HT-29 (cell line): ENCODE data around the gene PNLIPRP1. TPM values are rescaled to one million over a fixed set of nuclear protein-coding genes. Genes with fewer than 3 reads are reported as not detected.

ENCODE experiments used
- DNase-seq: peaks from one replicate; pipeline ENCODE4 v3.0.0-alpha.2; 2015; ENCODE audit warnings: low spot score
- total RNA-seq: library from RNA; depleted of rRNA; stranded (reverse); fragments of >200 nt; shearing (Covaris generic); gene quantifications from 2 replicates; pipeline ENCODE4 v1.2.3, GENCODE V29; 2014

PNLIPRP1 gene
- total RNA-seq, 1 experiment from 2014 or later, result not detected

DNA sequence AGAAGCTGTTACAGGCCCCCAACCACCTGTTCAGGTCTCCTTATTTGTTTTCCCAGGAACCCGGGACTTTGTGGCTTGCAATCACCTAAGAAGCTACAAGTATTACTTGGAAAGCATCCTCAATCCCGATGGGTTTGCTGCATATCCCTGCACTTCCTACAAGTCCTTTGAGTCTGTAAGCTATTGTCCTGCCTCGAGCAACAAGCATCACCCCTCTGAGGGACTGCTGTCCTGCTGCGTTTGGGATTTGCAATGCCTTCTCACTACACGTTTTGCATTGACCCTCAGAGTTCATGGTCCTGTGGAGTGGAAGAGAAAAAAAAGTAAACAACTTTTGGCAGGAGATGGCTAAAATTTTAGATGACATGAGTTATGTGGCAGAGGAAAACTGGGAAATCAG lies 9.2 kb downstream of the PNLIPRP1 start:
- DNase-seq, result no peak

DNA sequence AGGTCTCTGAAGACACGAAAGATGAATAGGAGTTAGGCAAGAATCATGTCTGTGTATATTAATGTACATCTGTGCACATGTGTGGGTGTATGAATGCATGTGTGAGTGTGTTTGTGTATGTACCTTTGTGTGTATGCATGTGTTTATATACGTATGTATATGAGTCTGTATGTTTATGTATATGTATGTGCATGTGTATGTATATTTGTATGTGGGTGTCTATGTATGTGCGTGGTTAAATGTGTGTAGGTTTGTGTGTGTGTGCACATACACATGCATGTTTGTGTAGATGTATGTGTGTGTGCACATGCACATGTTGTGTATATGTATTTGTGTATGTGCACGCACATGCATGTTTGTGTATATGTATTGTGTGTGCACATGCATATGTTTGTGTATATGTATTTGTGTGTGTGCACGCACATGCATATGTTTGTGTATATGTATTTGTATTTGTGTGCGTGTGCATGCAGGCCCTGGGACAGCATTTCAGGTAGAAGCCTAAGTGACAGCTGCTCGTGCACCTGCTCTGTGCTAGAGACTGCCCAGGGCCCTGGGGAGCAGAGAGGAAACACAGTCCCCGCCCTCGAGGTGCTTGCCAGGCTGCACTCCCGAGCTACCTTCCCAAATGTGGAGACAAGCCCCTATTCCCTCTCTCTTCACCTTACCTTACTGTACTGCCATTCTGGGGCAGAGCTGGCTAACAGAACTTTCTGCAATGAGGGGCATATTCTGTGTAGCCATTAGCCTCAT lies 12.1 kb downstream of the PNLIPRP1 start:
- no peak for DNase-seq

DNA sequence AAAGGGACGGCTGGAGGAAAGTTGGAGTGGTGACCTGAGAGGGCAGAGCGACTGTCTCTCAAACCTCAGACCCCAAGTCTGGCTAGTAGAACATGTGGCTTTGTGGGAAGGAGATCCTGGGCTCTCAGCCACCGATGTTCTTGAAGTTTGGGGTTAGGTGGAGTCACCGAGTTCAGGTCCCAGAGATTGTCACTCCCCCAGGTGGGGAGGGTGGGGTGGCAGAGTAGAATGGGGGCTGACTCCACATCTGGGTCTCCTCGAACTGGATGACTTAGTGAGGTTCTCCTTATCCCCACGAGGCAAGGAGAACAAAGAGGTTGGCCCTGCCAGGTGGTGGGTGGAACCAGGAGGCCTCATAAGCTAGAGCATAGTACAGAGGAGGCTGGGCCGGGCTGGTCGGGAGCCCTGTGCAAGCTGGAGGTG lies 15.3 kb downstream of the PNLIPRP1 start:
- no peak for DNase-seq

DNA sequence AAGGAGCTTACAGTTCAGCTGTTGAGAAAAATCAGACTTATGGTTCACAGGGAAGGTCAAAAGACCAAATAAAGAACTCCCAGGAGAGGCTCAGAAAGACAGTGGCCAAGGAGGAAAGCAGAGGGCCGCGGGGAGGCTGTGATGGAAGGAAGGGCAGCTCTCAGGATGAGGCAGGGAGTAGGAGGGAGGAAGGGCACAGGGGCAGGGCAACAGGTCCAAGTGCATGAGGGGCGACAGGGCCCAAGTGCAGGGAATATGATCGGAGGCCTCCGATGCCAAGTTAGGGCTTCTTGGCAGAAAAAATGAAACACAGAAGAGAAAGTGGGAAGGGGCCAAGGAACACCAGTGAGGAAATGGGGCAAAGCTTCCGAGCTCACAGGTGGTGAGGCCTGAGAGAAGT lies 16.6 kb downstream of the PNLIPRP1 start:
- DNase-seq, result no peak

DNA sequence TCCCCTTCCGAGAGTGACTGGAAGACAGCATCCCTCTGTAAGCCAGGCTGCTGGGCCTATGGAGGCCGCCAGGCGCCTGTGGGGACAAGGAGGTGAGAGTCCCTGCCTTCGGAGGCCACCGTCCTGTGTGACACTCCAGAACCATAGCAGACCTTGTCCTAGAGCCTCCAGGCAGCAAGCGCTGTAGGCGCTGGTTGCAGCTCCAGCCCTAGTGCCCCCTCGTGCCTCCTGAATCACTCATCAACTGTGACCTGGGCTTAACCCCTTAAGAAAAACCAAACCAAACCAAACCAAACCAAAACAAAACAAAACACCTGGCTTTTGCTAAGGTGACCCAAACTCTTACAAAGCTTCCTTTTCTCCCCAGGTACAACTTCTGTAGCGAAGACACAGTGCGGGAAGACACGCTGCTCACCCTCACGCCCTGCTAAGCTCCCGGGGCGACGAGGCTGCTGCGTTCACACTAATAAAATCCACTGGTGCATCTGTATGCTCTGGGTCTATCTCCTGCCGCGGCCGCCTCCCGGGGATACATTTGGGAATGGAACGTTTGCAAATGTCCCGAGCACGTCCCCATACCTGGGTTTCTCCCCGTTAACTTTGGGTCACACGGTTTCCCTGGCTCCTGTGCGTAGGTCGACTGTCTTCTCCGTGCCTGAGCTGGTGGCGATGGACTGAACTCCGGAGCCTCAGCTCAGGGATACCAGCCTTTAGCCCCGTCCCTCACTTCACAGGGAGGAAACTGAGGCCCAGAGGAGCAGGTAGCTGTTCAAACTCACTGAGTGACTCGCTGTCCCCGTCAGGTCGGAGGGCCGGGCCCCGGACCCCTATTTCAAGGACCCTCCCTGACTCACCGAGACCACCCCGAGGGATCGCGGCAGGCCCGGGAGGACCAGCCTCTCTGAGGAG lies 18.2 kb downstream of the PNLIPRP1 start:
- no peak for DNase-seq

DNA sequence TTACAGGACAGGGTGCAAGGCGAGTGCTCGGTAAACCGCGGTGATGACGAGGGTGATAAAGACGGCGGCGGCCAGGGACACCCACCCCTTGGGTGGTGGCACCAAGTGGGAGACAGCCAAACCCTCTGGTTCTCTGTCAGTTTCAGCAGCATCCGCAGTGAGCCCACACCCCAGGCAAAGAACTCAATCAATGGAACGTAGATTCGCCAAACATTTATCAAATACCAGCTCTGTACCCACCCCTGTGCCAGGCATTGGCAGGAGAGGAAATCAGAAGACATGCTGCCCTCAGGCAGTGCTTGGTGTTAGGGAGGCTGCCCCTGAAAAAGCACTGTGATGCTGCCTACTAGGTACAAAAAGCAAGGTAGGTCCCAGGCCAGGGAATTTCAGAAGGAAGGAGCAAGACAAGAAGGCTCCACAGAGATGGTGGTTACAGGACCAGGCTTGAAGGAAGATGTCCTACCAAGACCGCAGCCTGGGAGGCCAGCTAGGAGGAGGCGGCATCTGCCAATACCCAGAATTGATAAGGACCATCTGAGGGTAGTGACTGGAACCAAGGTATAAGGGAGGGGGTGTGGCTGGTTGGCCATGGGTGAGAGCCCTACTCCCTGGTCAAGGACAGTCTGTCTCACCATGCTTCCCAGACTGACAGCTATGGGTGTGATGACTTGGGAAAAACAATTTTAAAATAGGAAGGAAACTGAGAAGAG lies 19.8 kb downstream of the PNLIPRP1 start:
- DNase-seq, result no peak

DNA sequence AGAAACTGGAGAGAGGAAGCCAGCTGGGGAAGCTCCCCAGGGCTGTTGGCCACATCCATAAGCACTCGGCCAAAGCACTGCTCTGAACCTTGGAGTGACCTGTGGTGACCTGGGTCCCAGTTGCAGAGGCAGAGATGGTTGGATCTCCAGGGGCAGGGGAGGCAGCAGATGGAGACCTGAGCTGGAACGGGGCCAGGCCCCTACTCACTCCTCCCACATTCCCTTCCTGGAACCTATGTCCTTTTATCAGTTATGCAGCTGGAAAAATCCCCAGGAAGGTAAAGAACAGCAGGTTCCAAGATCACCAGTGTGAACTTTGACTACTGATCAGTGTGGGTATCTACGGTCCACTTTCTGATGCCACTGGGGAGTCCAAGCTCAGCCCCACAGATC lies 20.4 kb downstream of the PNLIPRP1 start:
- DNase-seq, result no peak

DNA sequence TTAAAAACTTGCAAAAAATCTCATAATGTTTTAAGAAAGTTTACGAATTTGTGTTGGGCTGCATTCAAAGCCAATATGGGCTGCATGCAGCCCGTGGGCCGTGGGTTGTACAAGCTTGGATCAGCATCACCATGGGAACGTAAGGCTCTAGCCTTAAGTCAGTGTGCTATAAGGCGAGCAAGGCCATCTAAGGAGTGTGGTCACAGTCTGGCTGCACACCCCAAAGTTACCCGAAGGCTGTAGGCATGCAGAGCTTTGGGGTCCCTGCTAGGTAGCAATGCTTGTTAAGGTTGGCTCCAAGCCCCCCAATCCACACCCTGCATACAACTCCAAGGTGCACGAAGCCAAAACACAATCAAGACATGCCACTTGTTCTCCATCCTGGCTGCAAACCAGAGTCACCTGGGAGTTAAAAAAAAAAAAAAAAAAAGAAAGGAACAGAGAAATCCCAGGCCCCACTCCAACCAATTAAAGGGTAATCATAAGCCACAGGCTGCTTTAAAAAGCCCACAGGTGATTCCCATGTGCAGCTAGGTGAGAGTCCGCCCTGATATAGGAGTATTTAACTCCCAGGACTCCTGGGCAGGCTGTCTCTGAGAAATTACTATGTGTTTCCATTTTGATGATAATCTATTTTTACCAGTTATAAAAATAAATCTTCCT lies 21.5 kb downstream of the PNLIPRP1 start:
- no peak for DNase-seq

DNA sequence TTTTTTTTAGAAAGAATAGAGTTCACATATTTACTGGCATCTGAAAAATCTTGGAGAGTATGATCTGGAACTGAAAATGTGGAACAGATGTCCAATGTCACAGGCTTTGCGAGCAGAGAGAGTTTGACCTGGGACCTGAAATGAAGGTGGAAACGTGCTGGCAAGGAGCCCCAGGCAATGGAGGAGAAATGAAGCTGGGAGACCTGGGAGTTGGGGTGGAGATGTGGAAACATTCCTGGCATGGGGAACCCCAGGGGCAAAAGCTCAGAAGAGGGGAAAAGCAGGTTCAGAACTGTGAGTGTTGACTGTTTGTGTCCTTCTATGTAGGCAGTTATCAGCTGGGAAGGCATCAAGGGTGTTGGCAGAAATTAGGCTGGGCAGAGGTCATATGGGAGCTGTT lies 22.7 kb downstream of the PNLIPRP1 start:
- no peak for DNase-seq

DNA sequence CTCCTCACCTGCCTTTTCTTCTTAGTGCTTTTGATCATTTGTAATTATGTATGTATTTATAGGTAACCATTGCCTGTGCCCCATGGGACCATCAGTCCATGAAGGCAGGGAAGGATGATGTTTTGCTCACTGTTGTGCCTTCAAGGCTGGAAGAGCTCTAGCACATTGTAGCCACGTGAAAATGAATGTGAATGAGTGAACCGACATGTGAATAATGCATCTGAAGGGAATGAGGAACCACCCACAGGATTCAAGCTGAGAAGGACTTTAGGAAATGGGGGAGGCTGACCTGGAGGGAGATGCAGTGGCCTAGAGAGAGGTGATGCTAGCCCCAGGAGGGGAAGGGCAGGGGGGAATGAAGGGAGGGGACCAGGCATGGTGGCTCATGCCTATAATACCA lies 24.0 kb downstream of the PNLIPRP1 start:
- DNase-seq, result no peak

DNA sequence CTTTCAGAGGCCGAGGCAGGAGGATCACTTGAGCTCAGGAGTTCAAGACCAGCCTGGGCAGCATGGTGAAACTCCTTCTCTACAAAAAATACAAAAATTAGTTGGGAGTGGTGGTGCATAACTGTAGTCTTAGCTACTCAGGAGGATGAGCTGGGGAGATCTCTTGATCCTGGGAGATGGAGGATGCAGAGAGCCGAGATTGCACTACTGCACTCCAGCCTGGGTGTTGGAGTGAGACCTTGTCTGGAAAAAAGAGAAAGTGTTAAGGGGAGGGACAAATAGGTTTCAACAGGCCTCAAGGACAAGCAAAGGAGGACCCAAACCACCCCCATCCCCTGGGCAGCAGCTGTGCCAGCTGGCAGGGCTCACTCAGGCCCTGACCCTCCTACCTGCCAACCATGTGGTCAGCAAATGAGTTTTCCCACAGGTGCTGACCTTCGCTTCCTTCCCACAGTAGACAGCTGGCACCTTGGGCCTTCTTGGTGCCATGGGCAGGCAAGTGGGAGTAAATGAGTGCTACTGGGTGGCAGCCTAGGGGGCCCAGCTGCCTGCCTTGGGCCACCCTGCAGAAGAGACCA lies 24.5 kb downstream of the PNLIPRP1 start:
- no peak for DNase-seq

DNA sequence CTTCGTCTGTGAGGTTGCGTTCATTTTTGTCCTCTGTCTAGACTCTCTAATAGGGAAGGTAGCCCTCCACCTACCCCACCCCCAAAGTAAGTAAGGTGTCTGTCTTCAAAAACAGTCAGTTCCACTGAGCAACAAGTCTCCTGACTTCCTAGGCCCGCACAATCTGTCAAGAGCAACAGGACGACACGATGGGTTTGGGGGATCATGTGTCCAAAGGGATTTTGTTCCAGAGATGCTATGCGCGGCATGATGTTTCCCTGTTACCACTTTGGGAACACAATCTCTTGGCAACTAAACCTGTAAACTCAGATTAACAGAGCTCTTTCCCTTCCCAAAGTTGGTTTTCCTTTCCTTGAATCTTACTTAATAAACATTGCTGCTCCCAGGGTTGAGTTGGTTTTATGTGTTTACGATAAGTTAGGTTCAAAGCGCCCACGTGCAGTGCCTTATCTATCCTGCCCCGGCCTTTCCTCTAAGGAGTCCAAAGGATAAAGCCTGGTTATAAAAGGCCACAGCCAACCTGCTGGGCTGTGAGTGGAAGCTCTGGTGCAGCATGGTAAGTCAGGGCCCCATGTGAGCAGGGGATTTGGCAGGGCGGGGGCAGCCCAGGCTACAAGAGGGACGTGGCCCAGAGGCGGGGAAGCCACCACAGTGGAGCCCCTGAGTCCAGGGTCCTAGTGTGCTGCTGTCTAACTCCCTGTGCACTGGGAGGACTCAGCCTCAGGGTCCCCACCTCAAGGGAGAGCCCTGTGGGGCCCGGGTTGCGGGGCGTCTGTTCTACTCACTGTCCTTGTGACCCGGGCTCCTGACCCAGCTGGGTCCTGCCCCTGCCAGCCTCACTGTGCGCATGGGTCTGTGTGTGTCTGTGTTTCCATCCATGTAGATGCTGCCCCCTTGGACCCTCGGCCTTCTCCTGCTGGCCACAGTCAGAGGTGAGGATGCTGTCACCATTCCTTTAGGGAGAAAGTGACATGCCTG lies 30.0 kb downstream of the PNLIPRP1 start, which contains the start of gene PNLIPRP2:
PNLIPRP2 (plus strand) TSS at position 531 of the 978 bp plus-strand sequence.
- no peak for DNase-seq

DNA sequence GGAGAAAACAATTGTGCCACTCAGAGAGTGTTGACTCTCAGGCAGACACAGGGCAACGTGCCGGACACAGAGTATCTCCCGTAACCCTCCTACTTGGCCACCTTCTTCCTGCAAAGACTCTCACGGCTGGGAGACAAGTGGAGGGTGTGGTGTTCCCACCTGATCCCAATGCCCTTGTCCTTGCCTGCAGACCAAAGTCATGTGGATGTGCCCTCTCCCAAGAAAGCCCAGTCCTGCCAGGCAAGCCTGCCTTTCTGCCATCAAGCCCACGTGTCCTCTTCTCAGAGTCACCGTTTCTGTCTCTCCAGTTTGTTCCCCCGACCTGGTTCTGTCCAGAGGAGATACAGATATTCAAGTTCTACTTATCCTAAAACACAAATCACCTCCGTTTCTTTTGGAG lies 30.7 kb downstream of the PNLIPRP1 start:
- no peak for DNase-seq

DNA sequence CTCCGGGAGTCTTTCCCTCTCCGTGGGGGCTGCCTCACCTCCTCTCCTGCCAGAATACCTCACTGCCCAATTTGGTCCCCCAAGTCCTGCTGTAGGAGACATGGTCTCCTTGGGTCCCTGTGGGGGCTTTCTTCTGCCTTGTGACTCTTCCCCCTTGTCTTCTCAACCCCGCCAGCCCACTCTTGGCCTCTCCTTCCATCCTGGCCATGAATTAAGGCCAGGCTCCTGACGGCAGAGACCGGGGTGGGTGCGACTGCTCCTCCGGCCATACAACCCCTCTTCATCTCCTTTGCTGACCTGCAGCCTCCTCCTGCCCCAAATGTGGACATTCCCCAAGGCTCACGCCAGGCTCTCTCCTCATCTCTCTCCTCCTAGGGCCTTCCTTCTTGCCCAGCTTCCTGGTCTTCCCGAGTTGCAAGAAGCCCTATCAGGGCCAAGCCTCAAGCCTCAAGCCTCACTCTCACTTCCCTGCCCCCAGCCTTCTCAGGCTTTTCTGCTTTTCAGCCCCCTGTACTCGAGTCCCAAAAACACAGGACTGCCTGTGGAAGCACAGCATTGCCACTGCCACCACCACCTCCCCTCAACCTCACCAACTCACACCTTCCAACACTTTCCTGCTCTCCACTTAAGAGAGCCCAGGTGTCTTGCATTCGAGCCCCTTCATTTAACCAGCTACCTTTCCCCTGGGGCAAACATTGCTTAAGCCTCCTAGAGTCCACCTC lies 31.3 kb downstream of the PNLIPRP1 start:
- no peak for DNase-seq

DNA sequence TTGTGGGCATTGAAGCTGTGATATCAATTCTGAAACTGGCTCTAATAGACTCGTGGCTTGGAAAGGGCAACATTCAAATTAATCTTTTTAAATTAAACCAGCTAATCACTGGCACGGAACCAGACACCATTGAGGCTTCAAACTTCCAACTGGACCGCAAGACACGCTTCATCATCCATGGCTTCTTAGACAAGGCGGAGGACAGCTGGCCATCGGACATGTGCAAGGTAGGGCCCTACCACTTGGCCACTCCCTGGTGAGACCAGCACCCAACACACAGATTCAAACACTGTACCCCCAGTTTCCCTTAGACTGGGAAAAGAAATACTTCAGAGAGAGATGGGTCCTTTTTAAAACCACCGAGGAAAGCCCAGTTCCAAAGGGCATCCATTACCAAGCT lies 35.1 kb downstream of the PNLIPRP1 start:
- no peak for DNase-seq

DNA sequence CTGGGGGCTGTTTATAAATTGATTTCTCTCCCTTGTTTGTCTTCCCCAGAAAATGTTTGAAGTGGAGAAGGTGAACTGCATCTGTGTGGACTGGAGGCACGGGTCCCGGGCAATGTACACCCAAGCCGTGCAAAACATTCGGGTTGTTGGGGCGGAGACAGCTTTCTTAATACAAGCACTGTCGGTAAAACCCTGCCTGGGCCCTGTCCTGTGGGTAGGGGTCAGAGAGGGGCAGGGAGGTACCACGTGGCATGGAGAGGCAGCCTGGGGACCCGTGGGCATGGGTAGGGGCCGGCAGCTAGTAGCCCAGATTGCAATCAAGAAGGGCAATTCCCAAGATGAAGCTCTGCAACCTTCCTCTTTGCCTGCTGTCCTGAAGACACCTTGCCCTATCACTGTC lies 36.1 kb downstream of the PNLIPRP1 start:
- no peak for DNase-seq

DNA sequence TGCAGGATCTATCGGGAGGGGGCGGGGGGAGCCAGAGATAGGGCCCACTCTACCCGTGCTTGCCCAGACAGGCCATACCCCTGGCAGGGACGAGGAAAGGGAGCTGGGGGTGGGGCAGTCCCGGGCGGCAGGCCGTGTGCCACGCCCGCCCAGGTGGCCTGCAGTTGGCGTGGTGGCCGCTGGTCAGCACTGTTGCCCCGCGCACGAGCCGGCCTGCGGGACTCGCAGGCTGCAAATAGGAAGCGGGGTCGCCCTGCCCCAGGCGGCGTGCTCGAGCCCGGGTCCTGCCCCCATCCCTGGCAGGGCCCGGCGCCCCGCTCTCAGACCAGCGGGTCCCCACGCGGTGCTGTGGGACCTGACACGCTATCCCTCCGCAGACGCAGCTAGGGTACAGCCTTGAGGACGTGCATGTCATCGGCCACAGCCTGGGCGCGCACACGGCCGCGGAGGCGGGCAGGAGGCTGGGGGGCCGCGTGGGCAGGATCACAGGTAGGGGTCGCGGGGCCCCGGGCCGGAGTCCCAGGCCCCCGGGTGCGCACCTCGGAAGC lies 36.7 kb downstream of the PNLIPRP1 start:
- no peak for DNase-seq

DNA sequence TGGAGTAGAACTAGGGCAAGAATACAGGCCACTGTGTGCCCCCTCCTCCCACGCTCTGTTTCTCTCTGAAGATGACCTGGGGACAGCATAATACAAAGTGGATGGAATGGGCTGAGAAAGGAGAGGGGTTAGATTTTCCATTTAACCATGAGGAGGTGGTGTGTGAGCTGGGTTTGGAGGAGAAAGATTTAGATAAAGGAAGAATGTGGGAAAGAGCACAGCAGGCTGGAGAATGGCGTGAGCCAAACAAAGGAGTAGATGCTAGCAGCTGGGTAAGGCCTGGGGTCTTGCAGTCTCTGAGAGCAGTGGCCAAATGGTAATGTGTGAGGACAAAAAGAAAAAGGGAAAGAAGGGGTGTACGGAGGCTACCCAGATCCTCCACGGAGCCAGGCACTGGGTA lies 38.6 kb downstream of the PNLIPRP1 start:
- no peak for DNase-seq

DNA sequence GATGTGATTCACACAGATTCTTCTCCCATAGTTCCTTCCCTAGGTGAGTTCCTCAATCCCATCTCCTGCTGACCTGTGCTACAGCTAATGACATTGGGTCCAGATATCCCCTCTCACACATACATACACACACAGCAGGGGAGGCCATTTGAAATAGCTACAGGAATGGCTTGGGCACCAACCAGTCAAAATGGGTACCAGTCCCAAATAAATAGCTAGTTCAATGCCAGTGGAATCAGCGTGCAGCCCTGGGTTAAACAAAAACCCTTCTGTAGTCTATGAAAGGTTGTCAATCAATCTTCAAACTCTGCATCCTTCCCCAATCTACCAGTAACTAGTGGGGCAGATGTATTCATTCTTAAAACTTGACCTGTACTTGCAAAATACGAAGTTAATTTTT lies 39.3 kb downstream of the PNLIPRP1 start:
- DNase-seq, result no peak
